NCI-H2196 treated with DMSO at 0.1 percent for 48 hours (cell line): ENCODE data around the gene SNTG2.

Experiments used
- DNase-seq: peaks from one replicate; lab custom pipeline; 2025; ENCODE audit not compliant: unreplicated experiment; lab: John Stamatoyannopoulos, UW

The SNTG2 gene

GRCh38 chr2:987789-988188, 37.1 kb downstream of the SNTG2 start:
- no peak for DNase-seq

- no peak for DNase-seq
Measured at GRCh38 chr2:989781-990467, 39.3 kb downstream of the SNTG2 start.

GRCh38 chr2:990970-991369, 40.3 kb downstream of the SNTG2 start:
- no peak for DNase-seq

GRCh38 chr2:1002350-1002749, 51.7 kb downstream of the SNTG2 start:
- no peak for DNase-seq

- DNase-seq = no peak
Measured at GRCh38 chr2:1004398-1004797, 53.7 kb downstream of the SNTG2 start.

GRCh38 chr2:1010415-1010930, 59.8 kb downstream of the SNTG2 start:
- DNase-seq = no peak

GRCh38 chr2:1011006-1011405, 60.4 kb downstream of the SNTG2 start:
- DNase-seq = no peak

GRCh38 chr2:1011985-1012384, 61.3 kb downstream of the SNTG2 start:
- no peak for DNase-seq

- DNase-seq = no peak
Measured at GRCh38 chr2:1014802-1015201, 64.2 kb downstream of the SNTG2 start.

GRCh38 chr2:1016500-1016899, 65.9 kb downstream of the SNTG2 start:
- no peak for DNase-seq

- DNase-seq = no peak
Measured at GRCh38 chr2:1017827-1018226, 67.2 kb downstream of the SNTG2 start.

GRCh38 chr2:1020206-1020605, 69.6 kb downstream of the SNTG2 start:
- no peak for DNase-seq

- no peak for DNase-seq
Measured at GRCh38 chr2:1022178-1022577, 71.5 kb downstream of the SNTG2 start.

GRCh38 chr2:1024981-1025380, 74.3 kb downstream of the SNTG2 start:
- DNase-seq = no peak

GRCh38 chr2:1026141-1026540, 75.5 kb downstream of the SNTG2 start:
- no peak for DNase-seq

GRCh38 chr2:1028831-1029230, 78.2 kb downstream of the SNTG2 start:
- DNase-seq = no peak

GRCh38 chr2:1032030-1032429, 81.4 kb downstream of the SNTG2 start:
- DNase-seq = no peak

- no peak for DNase-seq
Measured at GRCh38 chr2:1033069-1033468, 82.4 kb downstream of the SNTG2 start.

GRCh38 chr2:1037066-1037465, 86.4 kb downstream of the SNTG2 start:
- DNase-seq = no peak

GRCh38 chr2:1039549-1039948, 88.9 kb downstream of the SNTG2 start:
- no peak for DNase-seq

GRCh38 chr2:1041012-1041805, 90.6 kb downstream of the SNTG2 start:
- DNase-seq = no peak

- DNase-seq = no peak
Measured at GRCh38 chr2:1045109-1045508, 94.5 kb downstream of the SNTG2 start.
